Renal cortex interstitium (tissue), 3 donors: Measurements from ENCODE around the gene PTK7. TPM values are rescaled to one million over a fixed set of nuclear protein-coding genes. Genes with fewer than 3 reads are reported as not detected.

Experiments used
- polyA plus RNA-seq, 3 donors: library from polyadenylated mRNA; unstranded; fragments of 120-200 nt; gene quantifications; one replicate each; pipeline ENCODE4 v1.2.1, GENCODE V29; 2013; ENCODE audit not compliant: insufficient read length in 3 of 3

The PTK7 gene
- polyA plus RNA-seq, 3 donors: 217 to 274 (median 239) TPM

Other genes starting within 250 kb of the PTK7 start
- gene RPL7L1, start 196.7 kb upstream of the PTK7 start, polyA plus RNA-seq: 100 to 1,000 TPM; 110 to 123 (median 119) TPM
- under 1 TPM in 2 of 3 donors, not detected in 1; 0.25 to 0.40 TPM for gene PTCRA, start 160.3 kb upstream of the PTK7 start, polyA plus RNA-seq
- 10 to 100 TPM; 53.7 to 66.1 (median 60.7) TPM for gene CNPY3, start 146.8 kb upstream of the PTK7 start, polyA plus RNA-seq
- gene GNMT, start 115.6 kb upstream of the PTK7 start, polyA plus RNA-seq: 1 to 10 TPM in 1 of 3 donors, under 1 TPM in 2; 0.95 to 2.6 (median 0.98) TPM
- gene PEX6, start 97.1 kb upstream of the PTK7 start, polyA plus RNA-seq: 10 to 100 TPM; 23.2 to 32.2 (median 23.4) TPM
- gene PPP2R5D, start 91.7 kb upstream of the PTK7 start, polyA plus RNA-seq: 10 to 100 TPM; 51.0 to 66.3 (median 64.0) TPM
- 10 to 100 TPM; 80.8 to 98.4 (median 81.0) TPM for gene MEA1, start 62.4 kb upstream of the PTK7 start, polyA plus RNA-seq
- gene KLHDC3, start 62.1 kb upstream of the PTK7 start, polyA plus RNA-seq: 100 to 1,000 TPM in 1 of 3 donors, 10 to 100 TPM in 2; 91.7 to 104 (median 96.0) TPM
- gene RRP36, start 54.7 kb upstream of the PTK7 start, polyA plus RNA-seq: 10 to 100 TPM; 58.0 to 62.7 (median 62.6) TPM
- 10 to 100 TPM; 47.5 to 57.8 (median 57.7) TPM for gene CUL7, start 22.5 kb upstream of the PTK7 start, polyA plus RNA-seq
- 10 to 100 TPM; 46.8 to 73.4 (median 64.4) TPM for gene MRPL2, start 16.9 kb upstream of the PTK7 start, polyA plus RNA-seq
- 10 to 100 TPM; 53.8 to 79.3 (median 57.6) TPM for gene KLC4, start 16.7 kb upstream of the PTK7 start, polyA plus RNA-seq
- 10 to 100 TPM; 27.6 to 32.8 (median 31.5) TPM for gene SRF, start 95.0 kb downstream of the PTK7 start, polyA plus RNA-seq
- gene CUL9, start 105.9 kb downstream of the PTK7 start, polyA plus RNA-seq: 10 to 100 TPM; 30.8 to 45.6 (median 37.8) TPM
- 10 to 100 TPM; 45.2 to 91.1 (median 85.0) TPM for gene DNPH1, start 153.2 kb downstream of the PTK7 start, polyA plus RNA-seq
- gene TTBK1, start 167.2 kb downstream of the PTK7 start, polyA plus RNA-seq: under 1 TPM; 0.26 to 0.51 (median 0.29) TPM
- gene SLC22A7, start 221.9 kb downstream of the PTK7 start, polyA plus RNA-seq: 1 to 10 TPM in 1 of 3 donors, under 1 TPM in 2; 0.79 to 1.4 (median 0.81) TPM
- 1 to 10 TPM; 3.3 to 9.0 (median 3.7) TPM for gene CRIP3, start 232.5 kb downstream of the PTK7 start, polyA plus RNA-seq